ENCODE data around the gene CS. TPM values are rescaled to one million over a fixed set of nuclear protein-coding genes. Genes with fewer than 3 reads are reported as not detected.

Gene CS
- total RNA-seq, 1 donor from 2014 or later: 91.1 TPM

DNA sequence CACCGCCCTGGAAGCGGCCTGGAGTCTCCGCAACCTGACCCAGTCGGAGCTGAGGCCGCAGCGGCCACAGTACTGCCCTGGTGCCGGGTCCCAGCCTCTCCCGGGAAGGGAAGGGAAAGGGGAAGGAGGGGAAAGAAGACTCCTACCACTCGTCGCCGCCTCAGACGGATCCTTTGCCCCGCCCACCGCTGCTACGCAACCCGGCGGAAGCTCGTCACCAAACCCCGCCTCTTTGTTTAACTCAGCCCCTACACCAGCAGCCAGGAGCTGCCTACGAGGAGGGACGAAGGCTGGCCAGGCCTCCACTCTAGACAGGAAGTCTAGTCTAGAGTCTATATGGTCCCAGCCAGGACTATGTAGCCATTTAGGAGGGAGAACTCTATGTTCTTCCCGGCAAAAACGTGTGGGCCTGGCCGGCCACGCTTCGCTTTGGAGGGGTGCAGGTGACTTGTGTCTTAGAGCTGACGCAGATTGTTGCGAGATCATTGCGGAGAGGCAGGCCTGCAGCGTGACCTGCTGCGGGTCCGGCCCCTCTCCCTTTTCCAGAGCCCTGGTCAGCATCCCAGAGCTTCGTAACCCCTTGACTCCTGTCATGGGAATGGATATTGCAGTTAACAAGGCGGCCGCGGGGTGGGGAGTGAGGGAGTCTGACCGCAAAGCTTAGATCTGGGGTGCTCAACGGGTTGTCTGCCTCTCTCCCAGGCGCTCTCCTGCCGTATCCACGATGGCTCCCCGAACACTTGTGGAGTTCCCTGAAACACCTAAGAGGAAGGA lies 78.2 kb downstream of the CS start, which contains the start of gene RNF41:
Gene RNF41, minus strand, starts transcription at position 166 of the 774 bp plus-strand sequence. CDS start 7,875 bp downstream, outside the sequence.
- Histone ChIP-seq H3K9ac (peak within 1 kb of the TSS; percentile 71), H3F3A (ENCODE audit: low read depth) (peaks cover 36% of the 10 kb centered on the region), H3K79me2 (ENCODE audit: low read depth) (peaks cover 62% of the 10 kb centered on the region), H3K9me3 (ENCODE audit: low read depth) (no peaks in the 10 kb centered on the region), H3K36me3 (no peaks in the 10 kb centered on the region), H3K27ac (peak within 1 kb of the TSS; percentile 94), H3K27me3 (no peaks in the 10 kb centered on the region), H3K4me2 (peak within 1 kb of the TSS; percentile 98), H3K4me1 (peaks cover 22% of the 10 kb centered on the region), H2AFZ (replicated peaks) (peak within 1 kb of the TSS; percentile 55), H3K4me3 (peak within 1 kb of the TSS; percentile 96), H4K20me1 (ENCODE audit: low read depth) (peaks cover 12% of the 10 kb centered on the region)
- Mint-ChIP-seq H3K9me3 (no peaks in the 10 kb centered on the region), H3K4me3 (peak within 1 kb of the TSS; percentile 98), H3K4me1 (peaks cover 36% of the 10 kb centered on the region), H3K27me3 (ENCODE audit: insufficient read depth, low read depth) (peaks cover 3% of the 10 kb centered on the region), H3K36me3 (peaks cover 5% of the 10 kb centered on the region), H3K27ac (peak within 1 kb of the TSS; percentile 97)
- TF ChIP-seq, protein P1, sequence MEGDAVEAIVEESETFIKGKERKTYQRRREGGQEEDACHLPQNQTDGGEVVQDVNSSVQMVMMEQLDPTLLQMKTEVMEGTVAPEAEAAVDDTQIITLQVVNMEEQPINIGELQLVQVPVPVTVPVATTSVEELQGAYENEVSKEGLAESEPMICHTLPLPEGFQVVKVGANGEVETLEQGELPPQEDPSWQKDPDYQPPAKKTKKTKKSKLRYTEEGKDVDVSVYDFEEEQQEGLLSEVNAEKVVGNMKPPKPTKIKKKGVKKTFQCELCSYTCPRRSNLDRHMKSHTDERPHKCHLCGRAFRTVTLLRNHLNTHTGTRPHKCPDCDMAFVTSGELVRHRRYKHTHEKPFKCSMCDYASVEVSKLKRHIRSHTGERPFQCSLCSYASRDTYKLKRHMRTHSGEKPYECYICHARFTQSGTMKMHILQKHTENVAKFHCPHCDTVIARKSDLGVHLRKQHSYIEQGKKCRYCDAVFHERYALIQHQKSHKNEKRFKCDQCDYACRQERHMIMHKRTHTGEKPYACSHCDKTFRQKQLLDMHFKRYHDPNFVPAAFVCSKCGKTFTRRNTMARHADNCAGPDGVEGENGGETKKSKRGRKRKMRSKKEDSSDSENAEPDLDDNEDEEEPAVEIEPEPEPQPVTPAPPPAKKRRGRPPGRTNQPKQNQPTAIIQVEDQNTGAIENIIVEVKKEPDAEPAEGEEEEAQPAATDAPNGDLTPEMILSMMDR (IDR thresholded peaks at IDR 0.05): peak; percentile 24
- TF ChIP-seq EZH2 (IDR thresholded peaks at IDR 0.05): no peak
- TF ChIP-seq EZH2phosphoT487 (IDR thresholded peaks at IDR 0.05): no peak
- DNase-seq (ENCODE audit: low spot score): peak; percentile 98

Other genes with a start within 250 kb of the CS start
- 6.3 and 8.8 TPM in 2 replicates for gene ERBB3, start 220.2 kb downstream of the CS start, total RNA-seq (ENCODE audit: low replicate concordance)
- 168 and 242 TPM in 2 replicates for gene PA2G4, start 195.8 kb downstream of the CS start, total RNA-seq (ENCODE audit: low replicate concordance)
- 3,372 and 3,805 TPM in 2 replicates for gene RPL41, start 183.7 kb downstream of the CS start, total RNA-seq (ENCODE audit: low replicate concordance)
- gene ZC3H10, start 182.1 kb downstream of the CS start, total RNA-seq (ENCODE audit: low replicate concordance): 10.3 and 10.8 TPM in 2 replicates
- gene ESYT1, start 172.1 kb downstream of the CS start, total RNA-seq (ENCODE audit: low replicate concordance): 75.3 and 146 TPM in 2 replicates
- gene MYL6B, start 147.7 kb downstream of the CS start, total RNA-seq (ENCODE audit: low replicate concordance): 131 and 198 TPM in 2 replicates
- 1,139 and 1,233 TPM in 2 replicates for gene MYL6, start 142.0 kb downstream of the CS start, total RNA-seq (ENCODE audit: low replicate concordance)
- 92.3 and 103 TPM in 2 replicates for gene SMARCC2, start 110.8 kb downstream of the CS start, total RNA-seq (ENCODE audit: low replicate concordance)
- 52.1 and 68.9 TPM in 2 replicates for gene RNF41, start 78.4 kb downstream of the CS start, total RNA-seq (ENCODE audit: low replicate concordance)
- gene NABP2, start 76.0 kb downstream of the CS start, total RNA-seq (ENCODE audit: low replicate concordance): 27.9 and 40.9 TPM in 2 replicates
- gene SLC39A5, start 70.3 kb downstream of the CS start, total RNA-seq (ENCODE audit: low replicate concordance): 0.54 and 1.5 TPM in 2 replicates
- gene ANKRD52, start 41.9 kb downstream of the CS start, total RNA-seq (ENCODE audit: low replicate concordance): 9.1 and 18.1 TPM in 2 replicates
- gene COQ10A, start 33.4 kb downstream of the CS start, total RNA-seq (ENCODE audit: low replicate concordance): 32.1 and 41.8 TPM in 2 replicates
- gene CNPY2, start 15.7 kb upstream of the CS start, total RNA-seq (ENCODE audit: low replicate concordance): 107 and 128 TPM in 2 replicates
- 61.9 and 116 TPM in 2 replicates for gene PAN2, start 33.7 kb upstream of the CS start, total RNA-seq (ENCODE audit: low replicate concordance)
- 0.31 and 1.5 TPM in 2 replicates for gene IL23A, start 38.6 kb upstream of the CS start, total RNA-seq (ENCODE audit: low replicate concordance)
- 86.4 and 105 TPM in 2 replicates for gene STAT2, start 59.8 kb upstream of the CS start, total RNA-seq (ENCODE audit: low replicate concordance)
- gene APOF, start 62.5 kb upstream of the CS start, total RNA-seq (ENCODE audit: low replicate concordance): not detected in 2 replicates
- gene TIMELESS, start 149.1 kb upstream of the CS start, total RNA-seq (ENCODE audit: low replicate concordance): 56.3 and 79.1 TPM in 2 replicates
- gene MIP, start 154.3 kb upstream of the CS start, total RNA-seq (ENCODE audit: low replicate concordance): 0.03 TPM in 1 of 2 replicates, not detected in the other
- 2.6 and 3.0 TPM in 2 replicates for gene SPRYD4, start 168.2 kb upstream of the CS start, total RNA-seq (ENCODE audit: low replicate concordance)
- 2.3 and 2.9 TPM in 2 replicates for gene GLS2, start 187.8 kb upstream of the CS start, total RNA-seq (ENCODE audit: low replicate concordance)
- gene RBMS2, start 221.5 kb upstream of the CS start, total RNA-seq (ENCODE audit: low replicate concordance): 12.9 and 13.1 TPM in 2 replicates

All from neural progenitor cell (in vitro differentiated cells).